IgD-negative memory B cell (primary cell): ENCODE results near the gene MAGI1. TPM values are rescaled to one million over a fixed set of nuclear protein-coding genes. Genes with fewer than 3 reads are reported as not detected.

Experiments
- H3K27ac Mint-ChIP-seq, 3 donors: one replicate each; pipeline ENCODE4 v1.8.0; 2020 to 2022; ENCODE audit warnings: mild to moderate bottlenecking in 3 of 3, mixed read lengths in 3 of 3, moderate library complexity in 1 of 3
- H3K27me3 Mint-ChIP-seq: one replicate; pipeline ENCODE4 v1.8.0; 2021; ENCODE audit warnings: mixed read lengths
- H3K36me3 Mint-ChIP-seq: one replicate; pipeline ENCODE4 v1.8.0; 2020; ENCODE audit warnings: mild to moderate bottlenecking, mixed read lengths
- H3K4me1 Mint-ChIP-seq, 3 donors: one replicate each; pipeline ENCODE4 v1.8.0; 2020 to 2022; ENCODE audit warnings: mixed read lengths in 3 of 3, mild to moderate bottlenecking in 1 of 3
- H3K4me3 Mint-ChIP-seq, 4 donors: one replicate each; pipeline ENCODE4 v1.8.0; 2020 to 2022; ENCODE audit warnings: mild to moderate bottlenecking in 4 of 4, mixed read lengths in 4 of 4, moderate library complexity in 3 of 4
- H3K9me3 Mint-ChIP-seq, 3 donors: one replicate each; pipeline ENCODE4 v1.8.0; 2020 to 2021; ENCODE audit warnings: mixed read lengths in 3 of 3, mild to moderate bottlenecking in 1 of 3
- polyA plus RNA-seq: library from polyadenylated mRNA; unstranded; fragments of 300-500 nt; fragmentation: Illumina TruSeq; gene quantifications from one replicate; pipeline ENCODE4 v1.2.3, GENCODE V29; 2021

MAGI1 gene
- polyA plus RNA-seq, 1 donor from 2014 or later: 1.3 TPM

- Mint-ChIP-seq H3K27ac (no peak overlapping the region), H3K9me3 (peaks cover 0 to 5% (median 4%) of the 10 kb centered on the region in 3 donors), H3K36me3 (no peaks in the 10 kb centered on the region), H3K27me3 (no peaks in the 10 kb centered on the region), H3K4me3 (peak overlapping the region in 1 of 4 donors; percentile 46), H3K4me1 (no peaks in the 10 kb centered on the region)
Observed at GRCh38 chr3:65914740-65915367, 123.9 kb downstream of the MAGI1 start.

GRCh38 chr3:65914032-65914739 is 124.5 kb downstream of the MAGI1 start:
- Mint-ChIP-seq H3K4me1 (no peaks in the 10 kb centered on the region), H3K36me3 (no peaks in the 10 kb centered on the region), H3K9me3 (peaks cover 0 to 5% (median 4%) of the 10 kb centered on the region in 3 donors), H3K27ac (no peak overlapping the region), H3K4me3 (no peak overlapping the region), H3K27me3 (no peaks in the 10 kb centered on the region)

- no peak overlapping the region for H3K4me3 Mint-ChIP-seq
- no peak overlapping the region for H3K27ac Mint-ChIP-seq
- H3K9me3 Mint-ChIP-seq: peaks cover 0 to 5% (median 5%) of the 10 kb centered on the region in 3 donors
- H3K36me3 Mint-ChIP-seq: no peaks in the 10 kb centered on the region
- no peaks in the 10 kb centered on the region for H3K27me3 Mint-ChIP-seq
- H3K4me1 Mint-ChIP-seq: no peaks in the 10 kb centered on the region
Observed at GRCh38 chr3:65912647-65913046, 126.1 kb downstream of the MAGI1 start.

GRCh38 chr3:65908588-65908987 is 130.1 kb downstream of the MAGI1 start:
- Mint-ChIP-seq H3K27me3 (no peaks in the 10 kb centered on the region), H3K27ac (no peak overlapping the region), H3K4me1 (no peaks in the 10 kb centered on the region), H3K4me3 (no peak overlapping the region), H3K9me3 (peaks cover 0 to 4% (median 3%) of the 10 kb centered on the region in 3 donors), H3K36me3 (no peaks in the 10 kb centered on the region)

- Mint-ChIP-seq H3K4me3 (no peak overlapping the region), H3K4me1 (no peaks in the 10 kb centered on the region), H3K36me3 (no peaks in the 10 kb centered on the region), H3K27me3 (no peaks in the 10 kb centered on the region), H3K9me3 (peaks cover 0 to 4% (median 3%) of the 10 kb centered on the region in 3 donors), H3K27ac (no peak overlapping the region)
Observed at GRCh38 chr3:65907232-65908130, 131.2 kb downstream of the MAGI1 start.

- no peaks in the 10 kb centered on the region for H3K36me3 Mint-ChIP-seq
- H3K9me3 Mint-ChIP-seq: peaks cover 0 to 4% (median 3%) of the 10 kb centered on the region in 3 donors
- H3K4me3 Mint-ChIP-seq: no peak overlapping the region
- no peaks in the 10 kb centered on the region for H3K27me3 Mint-ChIP-seq
- no peak overlapping the region for H3K27ac Mint-ChIP-seq
- H3K4me1 Mint-ChIP-seq: no peaks in the 10 kb centered on the region
Observed at GRCh38 chr3:65905771-65906170, 132.9 kb downstream of the MAGI1 start.

GRCh38 chr3:65904016-65904415 is 134.7 kb downstream of the MAGI1 start:
- Mint-ChIP-seq H3K4me3 (no peak overlapping the region), H3K4me1 (no peaks in the 10 kb centered on the region), H3K27ac (no peak overlapping the region), H3K36me3 (no peaks in the 10 kb centered on the region), H3K27me3 (no peaks in the 10 kb centered on the region), H3K9me3 (peaks cover 0 to 4% (median 2%) of the 10 kb centered on the region in 3 donors)

GRCh38 chr3:65902304-65902793 is 136.4 kb downstream of the MAGI1 start:
- Mint-ChIP-seq H3K4me3 (no peak overlapping the region), H3K4me1 (no peaks in the 10 kb centered on the region), H3K36me3 (no peaks in the 10 kb centered on the region), H3K27ac (no peak overlapping the region), H3K9me3 (peaks cover 0 to 4% (median 0%) of the 10 kb centered on the region in 3 donors), H3K27me3 (no peaks in the 10 kb centered on the region)

- Mint-ChIP-seq H3K4me1 (no peaks in the 10 kb centered on the region), H3K27ac (no peak overlapping the region), H3K27me3 (no peaks in the 10 kb centered on the region), H3K9me3 (peaks cover 0 to 4% (median 0%) of the 10 kb centered on the region in 3 donors), H3K36me3 (no peaks in the 10 kb centered on the region), H3K4me3 (no peak overlapping the region)
Observed at GRCh38 chr3:65901226-65901625, 137.5 kb downstream of the MAGI1 start.

- Mint-ChIP-seq H3K36me3 (no peaks in the 10 kb centered on the region), H3K27ac (no peak overlapping the region), H3K9me3 (no peaks in the 10 kb centered on the region), H3K27me3 (peaks cover 1% of the 10 kb centered on the region), H3K4me1 (no peaks in the 10 kb centered on the region), H3K4me3 (no peak overlapping the region)
Observed at GRCh38 chr3:65899226-65899625, 139.5 kb downstream of the MAGI1 start.

- H3K9me3 Mint-ChIP-seq: peaks cover 0 to 2% (median 2%) of the 10 kb centered on the region in 3 donors
- H3K27ac Mint-ChIP-seq: no peak overlapping the region
- peaks cover 1% of the 10 kb centered on the region for H3K27me3 Mint-ChIP-seq
- no peaks in the 10 kb centered on the region for H3K36me3 Mint-ChIP-seq
- no peaks in the 10 kb centered on the region for H3K4me1 Mint-ChIP-seq
- H3K4me3 Mint-ChIP-seq: no peak overlapping the region
Observed at GRCh38 chr3:65897766-65898165, 141.0 kb downstream of the MAGI1 start.

- Mint-ChIP-seq H3K4me3 (no peak overlapping the region), H3K36me3 (no peaks in the 10 kb centered on the region), H3K27ac (no peak overlapping the region), H3K4me1 (no peaks in the 10 kb centered on the region), H3K9me3 (peaks cover 0 to 2% (median 2%) of the 10 kb centered on the region in 3 donors), H3K27me3 (peaks cover 1% of the 10 kb centered on the region)
Observed at GRCh38 chr3:65896321-65896720, 142.4 kb downstream of the MAGI1 start.

GRCh38 chr3:65894679-65895453 is 143.9 kb downstream of the MAGI1 start:
- peaks cover 0 to 3% (median 2%) of the 10 kb centered on the region in 3 donors for H3K9me3 Mint-ChIP-seq
- no peaks in the 10 kb centered on the region for H3K36me3 Mint-ChIP-seq
- peaks cover 1% of the 10 kb centered on the region for H3K27me3 Mint-ChIP-seq
- H3K4me3 Mint-ChIP-seq: no peak overlapping the region
- H3K4me1 Mint-ChIP-seq: no peaks in the 10 kb centered on the region
- H3K27ac Mint-ChIP-seq: peak overlapping the region in 1 of 3 donors; percentile 40

- no peaks in the 10 kb centered on the region for H3K36me3 Mint-ChIP-seq
- peaks cover 1% of the 10 kb centered on the region for H3K27me3 Mint-ChIP-seq
- H3K4me1 Mint-ChIP-seq: no peaks in the 10 kb centered on the region
- peaks cover 0 to 3% (median 2%) of the 10 kb centered on the region in 3 donors for H3K9me3 Mint-ChIP-seq
- no peak overlapping the region for H3K4me3 Mint-ChIP-seq
- H3K27ac Mint-ChIP-seq: no peak overlapping the region
Observed at GRCh38 chr3:65894126-65894525, 144.6 kb downstream of the MAGI1 start.
